GM18907 (cell line): ENCODE data around the gene BOD1L1.

Experiments
- ATAC-seq: cut with Tn5 transposase; IDR thresholded peaks from one replicate; pipeline ENCODE4 v1.9.1; 2021; ENCODE audit warnings: mild to moderate bottlenecking, moderate library complexity; ENCODE audit not compliant: unreplicated experiment

The BOD1L1 gene

DNA sequence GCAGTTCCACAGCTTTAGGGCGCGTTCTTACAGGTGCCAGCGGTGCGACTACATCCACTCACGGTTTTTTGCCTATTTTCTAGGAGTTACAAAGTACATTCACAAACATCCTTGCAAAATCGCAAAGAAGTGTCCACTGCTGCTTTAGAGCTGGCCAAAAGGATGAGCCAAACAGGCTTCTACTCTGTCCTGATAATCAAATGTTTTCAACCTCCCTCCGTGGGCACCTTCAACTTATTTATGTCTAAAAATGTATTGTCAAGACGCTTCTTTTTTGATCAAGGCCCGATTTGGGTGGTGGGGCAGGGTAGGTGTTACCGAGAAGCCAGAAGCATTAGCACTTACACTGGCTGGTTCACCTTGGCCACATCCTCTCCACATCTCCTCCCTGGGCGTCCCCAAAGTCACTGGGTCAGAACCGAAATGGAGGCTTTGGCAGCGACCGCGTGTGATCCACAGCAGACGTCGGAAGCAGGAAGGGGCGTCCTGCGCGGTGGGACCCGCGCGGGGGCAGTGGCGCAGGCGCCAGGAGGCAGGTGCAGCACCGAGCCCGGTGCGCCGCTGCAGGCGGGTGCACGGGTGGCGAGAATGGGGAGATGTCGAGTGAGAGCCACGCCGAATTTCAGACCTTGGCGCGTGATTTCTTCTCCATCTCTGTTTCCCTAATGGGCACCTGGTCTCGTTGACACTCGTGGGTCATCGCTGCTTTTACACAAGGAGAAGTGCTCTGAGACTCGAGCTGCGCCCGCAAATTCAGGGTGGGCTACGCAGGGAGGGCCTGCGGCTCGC, 100.1 kb downstream of the BOD1L1 start:
- peak; percentile 31 for ATAC-seq

DNA sequence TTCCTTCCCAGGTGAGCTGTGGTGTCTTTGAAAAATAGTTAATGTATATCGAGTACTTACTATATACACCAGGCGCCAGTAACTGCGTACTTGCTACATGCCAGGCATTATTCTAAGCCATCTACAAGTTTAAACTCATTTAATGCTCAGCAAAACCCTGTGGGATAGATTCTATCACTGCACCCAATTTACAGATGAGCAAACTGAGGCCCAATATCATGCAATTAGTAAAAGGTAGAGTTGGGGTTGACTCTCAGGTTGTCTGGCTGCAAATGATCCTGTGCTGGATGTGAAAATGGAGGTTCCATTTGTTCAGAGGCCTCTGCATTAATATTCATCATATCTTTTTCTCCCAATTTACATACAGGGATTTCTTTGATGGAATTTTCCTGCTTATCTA, 100.9 kb downstream of the BOD1L1 start:
- ATAC-seq, result no peak

DNA sequence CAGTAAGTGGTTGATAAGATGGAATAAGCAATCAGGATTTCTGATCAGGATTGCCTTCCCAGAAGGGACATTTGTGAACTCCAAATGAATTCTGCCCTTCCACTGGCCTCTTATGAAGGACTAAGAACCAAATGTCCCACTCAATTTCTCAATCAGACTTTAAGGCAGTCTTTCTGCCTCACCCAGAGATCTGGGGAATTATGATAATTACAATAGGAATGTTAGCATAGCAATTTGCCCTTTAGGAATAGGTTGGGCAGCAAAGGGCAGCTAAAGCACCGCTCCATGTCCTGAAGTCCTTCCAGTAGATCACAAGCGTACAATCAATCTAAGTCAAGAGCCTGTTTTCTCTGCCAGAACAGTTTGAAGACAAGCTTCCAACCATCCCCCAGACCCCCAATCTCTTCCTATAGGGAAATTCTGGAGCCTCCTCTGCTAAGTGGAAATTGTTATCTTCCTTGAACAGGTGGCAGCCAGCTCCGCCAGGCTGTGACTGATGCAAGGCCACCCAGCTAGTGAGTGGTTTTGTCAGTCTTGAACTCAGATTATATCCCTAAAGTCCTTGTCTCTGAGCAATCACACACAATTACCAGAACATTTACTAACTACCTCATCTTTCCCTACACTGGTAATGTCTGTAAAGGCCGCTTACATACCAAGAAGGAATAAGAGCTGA, 101.8 kb downstream of the BOD1L1 start:
- ATAC-seq, result no peak

DNA sequence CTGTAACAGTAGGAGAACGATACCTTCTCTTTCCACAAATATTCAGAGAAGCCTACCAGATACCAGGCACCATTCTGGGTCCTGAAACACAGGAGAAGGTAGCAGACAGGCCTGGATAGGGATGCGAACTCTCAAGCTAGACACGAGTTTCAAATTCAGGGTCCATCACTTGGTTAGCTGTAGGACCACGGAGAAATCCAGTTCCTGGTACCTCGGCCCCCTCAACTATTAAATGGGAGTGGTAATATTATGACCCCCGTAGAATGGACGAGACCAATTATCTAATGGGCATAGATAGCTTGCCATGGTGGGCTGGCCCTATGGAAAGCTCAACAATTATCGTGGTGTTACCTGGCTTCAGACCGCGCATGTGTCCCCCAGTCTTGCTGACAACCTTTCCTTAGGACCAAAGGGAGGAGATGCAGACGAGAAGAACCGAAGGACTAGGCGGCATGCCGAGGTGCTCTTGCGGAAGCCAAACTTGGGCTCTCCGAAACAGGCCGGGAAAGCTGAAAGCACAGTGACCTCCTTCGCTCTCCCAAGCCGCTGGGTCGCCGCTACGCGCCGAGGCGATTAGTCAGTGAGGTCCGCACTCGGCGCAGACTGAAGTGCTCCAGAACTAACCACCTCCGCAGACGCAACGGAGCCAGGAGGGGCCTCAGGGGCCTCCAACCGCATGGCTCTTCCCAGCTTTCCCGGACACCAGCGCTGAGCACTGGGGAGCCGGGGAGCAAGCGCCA, 102.9 kb downstream of the BOD1L1 start:
- ATAC-seq, result no peak

DNA sequence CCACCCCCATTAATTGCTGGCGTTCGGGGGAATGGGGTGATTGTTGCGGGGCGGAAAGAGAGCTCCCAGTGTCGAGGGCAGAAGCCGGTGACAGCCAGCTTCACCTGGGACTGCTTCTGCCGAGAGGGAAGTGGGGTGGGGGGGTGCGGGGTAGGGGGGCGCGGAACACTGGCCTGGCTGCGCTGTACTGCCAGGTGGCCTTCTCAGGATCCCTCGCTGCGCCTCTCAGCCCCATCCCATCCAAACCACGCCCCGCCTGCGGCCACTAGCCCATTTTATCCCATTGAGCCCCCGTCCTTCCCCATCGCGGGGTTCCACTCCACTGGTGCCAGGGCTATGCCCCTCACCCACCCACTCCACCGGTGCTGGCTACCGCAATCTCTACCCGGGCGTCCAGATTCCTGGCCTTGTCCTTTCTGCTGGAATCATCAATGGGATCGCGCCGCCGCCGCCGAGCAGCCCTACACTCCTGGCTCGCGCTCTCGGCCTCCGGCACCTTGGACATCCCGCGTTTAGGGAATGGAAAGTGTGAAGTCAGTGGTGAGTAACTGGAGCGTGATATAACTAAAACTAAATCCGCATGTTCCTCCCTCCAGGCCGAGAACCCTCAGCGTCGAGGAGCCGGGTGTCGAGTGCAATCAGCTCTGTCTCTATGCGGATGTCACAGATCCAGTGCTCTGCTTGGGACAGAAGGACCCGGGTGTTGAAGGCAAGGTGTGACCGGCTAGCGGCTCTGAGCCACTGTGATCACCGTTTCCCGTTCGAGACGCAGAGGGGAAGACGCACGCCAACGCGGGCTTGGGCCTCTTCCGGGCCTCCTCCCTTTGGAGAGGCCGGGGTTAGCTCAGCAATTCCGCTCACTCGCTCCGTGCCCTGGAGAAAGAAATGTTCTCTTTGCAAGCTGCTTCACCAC, 103.7 kb downstream of the BOD1L1 start:
- no peak for ATAC-seq

DNA sequence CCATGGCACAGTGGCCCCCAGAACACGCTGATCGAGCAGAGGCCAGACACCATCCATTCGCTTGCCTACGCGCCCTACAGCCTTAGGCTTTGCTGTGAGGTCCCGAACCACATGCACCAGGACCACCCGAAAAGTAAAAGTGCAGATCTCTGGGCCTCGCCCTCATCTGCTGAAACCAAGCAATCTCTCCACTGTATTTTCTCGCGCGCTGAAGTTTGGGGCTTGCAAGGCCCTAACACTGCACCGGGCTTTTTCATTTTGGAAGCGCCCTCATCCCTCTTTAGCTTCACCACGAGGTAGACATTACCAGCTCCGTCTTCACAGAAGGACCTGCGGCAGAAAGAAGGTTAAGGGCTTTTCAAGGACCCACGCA, 104.4 kb downstream of the BOD1L1 start:
- ATAC-seq, result no peak

DNA sequence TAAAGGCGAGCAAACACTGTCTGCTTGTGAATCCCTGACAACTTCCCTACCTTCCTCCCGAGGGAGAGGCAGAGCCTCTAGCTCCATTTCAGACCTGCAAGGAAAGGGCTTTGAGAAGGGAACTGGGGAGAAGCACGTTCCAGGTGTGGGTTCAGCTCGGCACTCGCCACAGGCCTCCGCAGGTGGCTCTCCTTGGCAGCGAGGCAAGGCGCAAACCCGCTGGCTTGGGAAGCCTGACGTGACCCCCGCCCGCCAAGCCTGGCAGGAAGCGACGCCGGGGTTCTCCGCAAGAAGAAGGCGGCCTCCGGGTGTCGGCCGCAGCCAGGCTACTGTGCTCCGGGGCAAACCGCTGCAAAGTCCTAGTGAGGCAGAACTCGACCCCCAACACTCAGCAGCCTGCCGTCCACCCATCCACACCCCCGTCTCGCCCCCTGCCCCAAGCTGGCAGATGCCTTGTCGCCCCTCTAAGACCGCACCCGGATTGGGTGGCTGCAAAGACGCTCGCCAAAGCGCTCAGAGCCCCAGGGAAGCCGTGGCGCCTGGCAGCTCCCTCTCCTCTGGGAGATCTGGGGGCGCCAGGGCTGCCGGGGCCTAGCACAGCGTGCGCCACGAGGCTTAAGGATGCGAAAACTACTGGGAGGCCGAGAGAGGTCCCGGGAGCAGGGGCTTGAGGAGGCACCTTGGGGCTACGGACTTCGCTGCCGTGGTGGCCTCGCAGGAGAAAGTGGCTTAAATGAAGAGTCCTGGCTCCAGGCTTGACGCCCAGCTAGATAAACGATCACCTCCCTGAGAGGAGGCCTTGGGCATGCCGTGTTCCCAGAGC, 105.0 kb downstream of the BOD1L1 start:
- no peak for ATAC-seq

DNA sequence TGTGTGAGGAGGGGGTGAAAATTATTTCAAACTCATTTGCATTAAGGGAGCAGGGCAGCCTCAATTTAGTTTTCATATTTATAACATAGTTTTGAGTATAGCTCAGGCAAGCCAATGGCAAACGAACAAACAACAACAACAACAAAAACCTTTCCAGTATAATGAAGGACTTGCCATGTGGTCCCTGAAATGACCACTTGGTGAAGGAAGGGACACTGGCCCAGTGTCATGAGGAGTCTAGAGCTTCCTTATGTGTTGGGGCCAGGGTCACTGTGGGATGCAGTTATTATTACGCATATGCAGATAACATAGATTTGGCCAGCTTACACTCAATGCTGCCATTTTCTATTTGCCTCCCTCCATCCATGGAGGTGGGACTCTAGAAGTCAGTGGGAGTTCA, 106.5 kb downstream of the BOD1L1 start:
- ATAC-seq, result no peak
